ENCODE measurements around the gene TAF9B.
A peak's percentile ranks its signal among the peaks of the same experiment; 100 is the strongest.

Gene TAF9B

GRCh38 chrX:78116365-78116764, 23.1 kb downstream of the TAF9B start:
- Histone ChIP-seq H3K4me3 (ENCODE audit: low read depth in 1 of 2, low read length in 2 of 2) (no peak overlapping the region), H3K27ac (ENCODE audit: low read length) (no peak overlapping the region), H3K9me3 (ENCODE audit: control insufficient read depth in 1 of 2, low read length in 2 of 2) (no peaks in the 10 kb centered on the region), H3K4me1 (ENCODE audit: control insufficient read depth in 1 of 2, insufficient read depth in 2 of 2, low read length in 2 of 2) (peaks cover 0 to 4% of the 10 kb centered on the region in 2 donors), H3K36me3 (ENCODE audit: control insufficient read depth in 1 of 2, insufficient read depth in 2 of 2, low read length in 2 of 2) (peaks cover 58 to 61% of the 10 kb centered on the region in 2 donors), H3K27me3 (ENCODE audit: low read depth, low read length) (no peaks in the 10 kb centered on the region)

- Histone ChIP-seq H3K4me1 (ENCODE audit: control insufficient read depth in 1 of 2, insufficient read depth in 2 of 2, low read length in 2 of 2) (peaks cover under 1 to 30% of the 10 kb centered on the region in 2 donors), H3K27ac (ENCODE audit: low read length) (no peak overlapping the region), H3K36me3 (ENCODE audit: control insufficient read depth in 1 of 2, insufficient read depth in 2 of 2, low read length in 2 of 2) (peaks cover 26 to 30% of the 10 kb centered on the region in 2 donors), H3K4me3 (ENCODE audit: low read depth in 1 of 2, low read length in 2 of 2) (no peak overlapping the region), H3K27me3 (ENCODE audit: low read depth, low read length) (no peaks in the 10 kb centered on the region), H3K9me3 (ENCODE audit: control insufficient read depth in 1 of 2, low read length in 2 of 2) (no peaks in the 10 kb centered on the region)
Observed at GRCh38 chrX:78111140-78111931, 28.1 kb downstream of the TAF9B start.

GRCh38 chrX:78109458-78109857, 30.0 kb downstream of the TAF9B start:
- no peaks in the 10 kb centered on the region for H3K27me3 ChIP-seq (ENCODE audit: low read depth, low read length)
- peaks cover 10 to 17% of the 10 kb centered on the region in 2 donors for H3K36me3 ChIP-seq (ENCODE audit: control insufficient read depth in 1 of 2, insufficient read depth in 2 of 2, low read length in 2 of 2)

GRCh38 chrX:78106651-78106986, 32.8 kb downstream of the TAF9B start:
- H3K27me3 ChIP-seq (ENCODE audit: low read depth, low read length) = no peaks in the 10 kb centered on the region
- H3K4me1 ChIP-seq (ENCODE audit: control insufficient read depth in 1 of 2, insufficient read depth in 2 of 2, low read length in 2 of 2) = peaks cover 10 to 34% of the 10 kb centered on the region in 2 donors
- H3K9me3 ChIP-seq (ENCODE audit: control insufficient read depth in 1 of 2, low read length in 2 of 2) = no peaks in the 10 kb centered on the region
- peak overlapping the region; percentile 99 for H3K27ac ChIP-seq (ENCODE audit: low read length)
- H3K36me3 ChIP-seq (ENCODE audit: control insufficient read depth in 1 of 2, insufficient read depth in 2 of 2, low read length in 2 of 2) = no peaks in the 10 kb centered on the region
- peak overlapping the region; percentile 80 to 85 for H3K4me3 ChIP-seq (ENCODE audit: low read depth in 1 of 2, low read length in 2 of 2)

More at GRCh38 chrX:78109458-78109857, 30.0 kb downstream of the TAF9B start:
- Histone ChIP-seq H3K4me1 (ENCODE audit: control insufficient read depth in 1 of 2, insufficient read depth in 2 of 2, low read length in 2 of 2) (peaks cover 10 to 34% of the 10 kb centered on the region in 2 donors), H3K4me3 (ENCODE audit: low read depth in 1 of 2, low read length in 2 of 2) (no peak overlapping the region), H3K9me3 (ENCODE audit: control insufficient read depth in 1 of 2, low read length in 2 of 2) (no peaks in the 10 kb centered on the region), H3K27ac (ENCODE audit: low read length) (no peak overlapping the region)

DNA sequence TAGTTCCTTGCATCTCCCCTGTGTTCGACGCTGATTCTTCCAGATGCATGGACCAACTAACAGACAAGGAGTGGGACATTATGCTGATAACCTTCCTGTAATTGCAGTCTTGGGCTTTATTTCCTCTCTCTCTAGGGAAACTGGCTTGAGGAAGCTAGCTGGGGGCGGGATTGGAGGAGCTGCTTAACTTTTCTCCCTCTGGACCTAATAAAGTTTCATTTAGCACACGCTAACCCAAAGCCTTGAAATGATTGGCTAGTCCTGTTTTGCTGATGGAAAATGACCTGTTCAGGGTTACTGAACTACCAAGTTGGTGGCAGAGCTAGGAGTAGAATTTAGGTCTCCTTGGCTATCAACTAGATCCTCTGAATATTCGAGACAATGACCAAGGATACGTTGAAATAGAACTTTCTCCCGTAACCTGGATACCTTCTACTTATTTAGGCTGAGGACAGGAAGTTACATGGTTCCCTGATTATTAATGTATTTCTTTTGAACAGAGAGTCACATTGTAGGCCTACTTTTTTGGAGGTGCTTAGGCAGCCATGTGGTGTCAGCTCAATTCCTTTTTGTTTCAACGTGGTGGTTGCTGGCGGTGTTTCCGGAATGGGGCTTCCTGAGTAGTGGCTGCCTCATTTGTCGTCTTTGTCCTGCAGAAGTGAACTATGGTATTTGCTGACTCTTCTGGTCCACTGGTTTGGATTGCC, 33.4 kb downstream of the TAF9B start:
- Histone ChIP-seq H3K27me3 (ENCODE audit: low read depth, low read length) (no peaks in the 10 kb centered on the region), H3K36me3 (ENCODE audit: control insufficient read depth in 1 of 2, insufficient read depth in 2 of 2, low read length in 2 of 2) (no peaks in the 10 kb centered on the region), H3K4me1 (ENCODE audit: control insufficient read depth in 1 of 2, insufficient read depth in 2 of 2, low read length in 2 of 2) (peaks cover 10 to 32% of the 10 kb centered on the region in 2 donors), H3K4me3 (ENCODE audit: low read depth in 1 of 2, low read length in 2 of 2) (peak overlapping the region; percentile 80 to 85), H3K27ac (ENCODE audit: low read length) (peak overlapping the region; percentile 99), H3K9me3 (ENCODE audit: control insufficient read depth in 1 of 2, low read length in 2 of 2) (no peaks in the 10 kb centered on the region)

DNA sequence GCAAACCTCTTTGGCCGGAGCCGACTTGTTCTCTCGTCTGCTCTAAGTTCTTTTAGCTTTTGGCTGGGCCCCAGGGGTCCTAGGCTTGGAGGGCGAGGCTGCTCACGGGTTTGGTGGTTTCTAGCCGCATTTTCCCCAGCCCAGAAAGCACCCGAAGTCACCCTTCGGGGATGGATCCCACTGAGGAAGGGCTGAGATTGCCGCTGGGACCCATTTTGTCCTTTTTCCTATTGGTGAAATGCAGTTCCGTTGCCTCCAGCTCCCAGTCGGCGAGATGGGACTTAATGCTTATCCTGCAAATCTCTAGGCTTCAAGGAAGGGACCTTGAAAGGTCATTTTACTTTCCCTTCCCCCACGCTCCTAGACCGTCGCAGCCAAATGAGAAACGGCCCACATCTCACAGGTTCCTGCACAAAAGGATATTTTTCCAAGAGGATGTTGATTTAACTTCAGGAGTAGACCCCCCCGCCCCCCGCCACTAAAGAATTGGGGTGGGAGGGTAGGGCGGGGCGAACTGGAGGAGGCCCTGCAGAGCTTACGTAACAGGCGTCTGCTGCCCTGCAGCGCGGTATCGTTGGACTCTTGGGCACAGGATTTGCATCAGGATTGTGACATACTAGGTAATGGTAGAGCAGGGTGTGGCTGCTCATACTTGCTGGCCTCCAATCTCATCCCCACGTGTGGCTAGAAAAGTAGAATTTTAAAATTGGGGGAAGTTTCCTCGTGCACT, 34.8 kb downstream of the TAF9B start:
- Histone ChIP-seq H3K4me3 (ENCODE audit: low read depth in 1 of 2, low read length in 2 of 2) (peak overlapping the region; percentile 80 to 85), H3K4me1 (ENCODE audit: control insufficient read depth in 1 of 2, insufficient read depth in 2 of 2, low read length in 2 of 2) (peaks cover 10 to 30% of the 10 kb centered on the region in 2 donors), H3K9me3 (ENCODE audit: control insufficient read depth in 1 of 2, low read length in 2 of 2) (no peaks in the 10 kb centered on the region), H3K27ac (ENCODE audit: low read length) (peak overlapping the region; percentile 99), H3K27me3 (ENCODE audit: low read depth, low read length) (no peaks in the 10 kb centered on the region), H3K36me3 (ENCODE audit: control insufficient read depth in 1 of 2, insufficient read depth in 2 of 2, low read length in 2 of 2) (no peaks in the 10 kb centered on the region)

GRCh38 chrX:78103623-78104446, 35.6 kb downstream of the TAF9B start, which contains the start of gene PGK1:
PGK1 (plus strand) TSS chrX:78104248; CDS start chrX:78104341, 93 bp downstream.
- Histone ChIP-seq H3K4me3 (ENCODE audit: low read depth in 1 of 2, low read length in 2 of 2) (peak within 1 kb of the TSS; percentile 80 to 85), H3K4me1 (ENCODE audit: control insufficient read depth in 1 of 2, insufficient read depth in 2 of 2, low read length in 2 of 2) (peaks cover 10 to 30% of the 10 kb centered on the region in 2 donors), H3K9me3 (ENCODE audit: control insufficient read depth in 1 of 2, low read length in 2 of 2) (no peaks in the 10 kb centered on the region), H3K36me3 (ENCODE audit: control insufficient read depth in 1 of 2, insufficient read depth in 2 of 2, low read length in 2 of 2) (no peaks in the 10 kb centered on the region), H3K27ac (ENCODE audit: low read length) (peak within 1 kb of the TSS; percentile 99), H3K27me3 (ENCODE audit: low read depth, low read length) (no peaks in the 10 kb centered on the region)

DNA sequence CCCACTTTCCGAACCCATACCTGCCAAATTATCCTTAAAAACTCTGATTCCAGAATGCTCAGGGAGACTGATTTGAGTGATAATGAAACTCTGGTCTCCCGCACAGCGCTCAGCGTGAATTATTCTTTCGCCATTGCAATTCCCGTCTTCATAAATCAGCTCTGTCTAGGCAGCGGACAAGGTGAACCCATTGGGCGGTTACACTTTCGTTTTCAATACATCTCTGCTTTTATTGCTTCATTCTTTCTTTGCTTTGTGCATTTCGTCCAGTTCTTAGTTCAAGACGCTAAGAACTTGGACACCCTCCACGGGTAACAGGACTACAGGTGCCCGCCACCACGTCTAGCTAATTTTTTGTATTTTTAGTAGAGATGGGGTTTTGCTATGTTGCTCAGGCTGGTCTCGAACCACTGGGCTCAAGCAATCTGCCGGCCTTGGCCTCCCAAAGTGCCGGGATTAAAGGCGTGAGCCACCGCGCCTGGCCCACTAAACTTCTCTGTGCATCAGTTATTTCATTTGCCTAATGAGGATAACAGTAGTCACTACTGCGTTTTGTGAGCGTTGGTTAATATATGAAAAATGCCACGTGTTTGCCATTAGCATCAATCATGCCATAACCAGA, 36.3 kb downstream of the TAF9B start:
- H3K36me3 ChIP-seq (ENCODE audit: control insufficient read depth in 1 of 2, insufficient read depth in 2 of 2, low read length in 2 of 2) = no peaks in the 10 kb centered on the region

GRCh38 chrX:78102091-78102490, 37.4 kb downstream of the TAF9B start:
- Histone ChIP-seq H3K9me3 (ENCODE audit: control insufficient read depth in 1 of 2, low read length in 2 of 2) (no peaks in the 10 kb centered on the region), H3K4me1 (ENCODE audit: control insufficient read depth in 1 of 2, insufficient read depth in 2 of 2, low read length in 2 of 2) (peaks cover 10 to 14% of the 10 kb centered on the region in 2 donors), H3K36me3 (ENCODE audit: control insufficient read depth in 1 of 2, insufficient read depth in 2 of 2, low read length in 2 of 2) (no peaks in the 10 kb centered on the region), H3K27me3 (ENCODE audit: low read depth, low read length) (no peaks in the 10 kb centered on the region), H3K27ac (ENCODE audit: low read length) (no peak overlapping the region), H3K4me3 (ENCODE audit: low read depth in 1 of 2, low read length in 2 of 2) (no peak overlapping the region)

More for the DNA sequence above, 36.3 kb downstream of the TAF9B start:
- no peaks in the 10 kb centered on the region for H3K27me3 ChIP-seq (ENCODE audit: low read depth, low read length)
- H3K27ac ChIP-seq (ENCODE audit: low read length) = peak overlapping the region; percentile 89
- peaks cover 10 to 23% of the 10 kb centered on the region in 2 donors for H3K4me1 ChIP-seq (ENCODE audit: control insufficient read depth in 1 of 2, insufficient read depth in 2 of 2, low read length in 2 of 2)
- H3K9me3 ChIP-seq (ENCODE audit: control insufficient read depth in 1 of 2, low read length in 2 of 2) = no peaks in the 10 kb centered on the region
- H3K4me3 ChIP-seq (ENCODE audit: low read depth in 1 of 2, low read length in 2 of 2) = peak overlapping the region; percentile 61 to 80

- Histone ChIP-seq H3K4me3 (ENCODE audit: low read depth in 1 of 2, low read length in 2 of 2) (no peak overlapping the region), H3K27ac (ENCODE audit: low read length) (no peak overlapping the region)
Observed at GRCh38 chrX:78098108-78098507, 41.3 kb downstream of the TAF9B start.

More at GRCh38 chrX:78098108-78098507, 41.3 kb downstream of the TAF9B start:
- Histone ChIP-seq H3K4me1 (ENCODE audit: control insufficient read depth in 1 of 2, insufficient read depth in 2 of 2, low read length in 2 of 2) (no peaks in the 10 kb centered on the region), H3K9me3 (ENCODE audit: control insufficient read depth in 1 of 2, low read length in 2 of 2) (no peaks in the 10 kb centered on the region), H3K36me3 (ENCODE audit: control insufficient read depth in 1 of 2, insufficient read depth in 2 of 2, low read length in 2 of 2) (no peaks in the 10 kb centered on the region), H3K27me3 (ENCODE audit: low read depth, low read length) (no peaks in the 10 kb centered on the region)

Data from muscle layer of duodenum (tissue), 2 donors.